Sigmoid colon (tissue), 7 donors: Measurements from ENCODE around the gene PRMT7. TPM values are rescaled to one million over a fixed set of nuclear protein-coding genes. Genes with fewer than 3 reads are reported as not detected.

Source experiments
- DNase-seq: peaks from one replicate; pipeline ENCODE4 v3.0.0-alpha.2; 2019
- H3K27ac ChIP-seq, 4 donors: fragments of 200-600 bp; sonication (generic); one replicate each; pipeline ENCODE4 v1.5.1; 2016 to 2019; ENCODE audit warnings: mild to moderate bottlenecking in 1 of 4
- H3K27me3 ChIP-seq, 3 donors: fragments of 200-600 bp; sonication (generic); one replicate each; pipeline ENCODE4 v1.5.1; 2019; ENCODE audit warnings: mild to moderate bottlenecking in 1 of 3
- H3K36me3 ChIP-seq, 4 donors: fragments of 200-600 bp; sonication (generic); one replicate each; pipeline ENCODE4 v1.5.1; 2016 to 2019
- H3K4me1 ChIP-seq, 4 donors: fragments of 200-600 bp; sonication (generic); one replicate each; pipeline ENCODE4 v1.5.1; 2017 to 2019
- H3K4me3 ChIP-seq, 4 donors: fragments of 200-600 bp; sonication (generic); one replicate each; pipeline ENCODE4 v1.5.1; 2017 to 2019; ENCODE audit warnings: mild to moderate bottlenecking in 2 of 4, moderate library complexity in 1 of 4
- H3K9me3 ChIP-seq, 4 donors: fragments of 200-600 bp in 3 of 4; sonication (generic) in 3 of 4; one replicate each; pipeline versions ENCODE4 v1.5.1 to v1.6.1; 2013 to 2019
- EP300 ChIP-seq, 4 donors: sonication (generic); formaldehyde crosslinking; IDR thresholded peaks; one replicate each; pipeline ENCODE4 v1.6.1; 2017; ENCODE audit warnings: antibody characterized with exemption in 4 of 4
- POLR2A ChIP-seq, 2 donors: fragments of 450-650 bp; IDR thresholded peaks; one replicate each; pipeline ENCODE4 v1.6.1; 2016; ENCODE audit warnings: antibody characterized with exemption in 2 of 2, mild to moderate bottlenecking in 2 of 2, moderate library complexity in 2 of 2
- POLR2AphosphoS5 ChIP-seq, 4 donors: sonication (generic); formaldehyde crosslinking; IDR thresholded peaks; one replicate each; pipeline ENCODE4 v1.6.1; 2017; ENCODE audit warnings: antibody characterized with exemption in 4 of 4
- WGBS, 2 donors: extraction: QIAGEN DNeasy Blood & Tissue Kit; methylation state at CpG; one replicate each; pipeline ENCODE4 v1.1.7; 2013; 5-methylcytosine and 5-hydroxymethylcytosine counted together
- intact Hi-C: fragments of 100-400 bp; cut with DNase I; formaldehyde crosslinking; loops from one replicate; pipeline ENCODE4 v1.15.1; 2023
- polyA plus RNA-seq, 3 donors: library from polyadenylated mRNA; stranded (reverse); fragments of 200-250 nt; gene quantifications; one replicate each; pipeline ENCODE4 v1.2.3, GENCODE V29; 2013
- total RNA-seq, 4 donors: library from RNA; depleted of rRNA; stranded (reverse); fragments of >200 nt; gene quantifications; one replicate each; pipeline ENCODE4 v1.1.0, GENCODE V29; 2016
- TF ChIP-seq, protein P1 (sequence below), 4 experiments: fragments of 450-650 bp in 3 of 4; fragments of 200-600 bp in 1 of 4; IDR thresholded peaks; one replicate each; pipeline ENCODE4 v1.5.1; 2016 to 2019; ENCODE audit warnings: antibody characterized with exemption in 4 of 4, mild to moderate bottlenecking in 3 of 4, moderate library complexity in 2 of 4
- donor health status: healthy with polysubstance abuse.
- donor health status: Bipolar disorder and iron deficiency.
- donor health status: healthy.

Gene PRMT7
- total and polyA plus RNA-seq, 7 donors, result 12.0 to 51.0 (median 40.7) TPM

DNA sequence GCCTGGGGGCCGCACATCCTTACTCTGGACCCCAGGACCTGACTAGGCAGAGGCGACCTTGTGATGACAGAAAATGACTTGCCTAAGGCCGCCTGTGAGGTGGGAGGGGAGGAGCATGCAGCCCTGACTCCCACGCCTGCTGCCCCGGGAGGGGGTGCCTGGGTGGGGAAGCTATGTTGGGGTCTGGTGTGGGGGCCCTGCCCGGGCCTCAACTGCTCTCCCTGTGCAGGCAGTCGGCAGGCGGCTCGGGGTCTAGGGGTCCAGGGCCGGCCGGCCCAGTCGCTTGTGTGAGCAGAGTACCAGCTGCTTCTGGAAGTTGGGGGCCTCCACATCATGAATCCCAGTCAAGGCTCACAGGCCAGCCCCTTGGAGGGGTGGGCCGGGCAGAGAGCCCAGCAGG lies 48.1 kb downstream of the PRMT7 start:
- Histone ChIP-seq H3K9me3 (no peaks in the 10 kb centered on the region), H3K4me1 (peaks cover 0 to 12% (median 0%) of the 10 kb centered on the region in 4 donors), H3K27me3 (peaks cover 0 to 6% (median 0%) of the 10 kb centered on the region in 3 donors), H3K36me3 (peaks cover 8 to 58% (median 39%) of the 10 kb centered on the region in 4 donors), H3K4me3 (no peak overlapping the region), H3K27ac (no peak overlapping the region)
- TF ChIP-seq POLR2A (IDR thresholded peaks at IDR 0.05), result no peak
- TF ChIP-seq POLR2AphosphoS5 (IDR thresholded peaks at IDR 0.05), result no peak
- TF ChIP-seq, protein P1, sequence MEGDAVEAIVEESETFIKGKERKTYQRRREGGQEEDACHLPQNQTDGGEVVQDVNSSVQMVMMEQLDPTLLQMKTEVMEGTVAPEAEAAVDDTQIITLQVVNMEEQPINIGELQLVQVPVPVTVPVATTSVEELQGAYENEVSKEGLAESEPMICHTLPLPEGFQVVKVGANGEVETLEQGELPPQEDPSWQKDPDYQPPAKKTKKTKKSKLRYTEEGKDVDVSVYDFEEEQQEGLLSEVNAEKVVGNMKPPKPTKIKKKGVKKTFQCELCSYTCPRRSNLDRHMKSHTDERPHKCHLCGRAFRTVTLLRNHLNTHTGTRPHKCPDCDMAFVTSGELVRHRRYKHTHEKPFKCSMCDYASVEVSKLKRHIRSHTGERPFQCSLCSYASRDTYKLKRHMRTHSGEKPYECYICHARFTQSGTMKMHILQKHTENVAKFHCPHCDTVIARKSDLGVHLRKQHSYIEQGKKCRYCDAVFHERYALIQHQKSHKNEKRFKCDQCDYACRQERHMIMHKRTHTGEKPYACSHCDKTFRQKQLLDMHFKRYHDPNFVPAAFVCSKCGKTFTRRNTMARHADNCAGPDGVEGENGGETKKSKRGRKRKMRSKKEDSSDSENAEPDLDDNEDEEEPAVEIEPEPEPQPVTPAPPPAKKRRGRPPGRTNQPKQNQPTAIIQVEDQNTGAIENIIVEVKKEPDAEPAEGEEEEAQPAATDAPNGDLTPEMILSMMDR (IDR thresholded peaks at IDR 0.05), result no peak
- TF ChIP-seq EP300 (IDR thresholded peaks at IDR 0.05), result no peak
- intact Hi-C loops, result no loop called here
- DNase-seq, result no peak
- 92% methylated on average over 13 of the region's 13 CpGs for WGBS, 2 donors

DNA sequence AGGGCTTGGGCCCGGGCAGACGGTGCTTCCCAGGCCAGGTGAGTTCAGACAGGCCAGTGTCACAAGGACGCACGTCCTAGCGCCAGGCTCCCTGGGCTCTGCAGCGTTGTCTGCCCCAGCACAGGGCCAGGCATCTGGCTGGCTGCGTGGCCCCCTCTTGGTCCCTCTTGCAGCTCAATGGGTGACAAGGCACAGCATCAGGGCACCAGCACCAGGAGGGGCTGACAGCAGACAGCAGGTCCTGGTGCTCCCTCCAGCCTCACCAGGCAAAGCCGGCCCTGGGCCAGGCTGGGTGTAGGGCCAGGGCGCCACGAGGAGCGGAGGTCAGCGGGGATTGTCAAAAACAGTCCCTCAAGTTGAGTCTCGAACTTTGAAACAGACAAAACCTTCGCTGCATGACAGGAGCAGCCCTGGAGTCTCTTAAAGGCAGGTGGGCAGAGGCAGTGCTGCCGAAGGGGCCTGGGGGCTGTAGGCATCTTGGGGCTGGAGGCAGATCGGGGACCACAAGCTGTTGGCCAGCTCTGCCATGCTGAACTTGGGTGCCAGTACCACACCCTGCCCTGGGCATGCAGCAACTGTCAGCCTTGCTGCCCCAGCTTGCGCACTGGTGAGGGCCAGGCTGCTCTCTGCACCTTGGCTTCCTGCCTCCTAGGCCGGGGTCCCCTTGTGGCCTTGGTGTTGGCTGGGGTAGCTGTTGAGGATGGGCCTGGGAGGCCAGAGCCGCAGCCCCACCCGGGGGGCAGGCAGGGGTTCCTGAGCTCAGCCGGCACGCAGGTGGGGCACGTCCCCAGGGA lies 48.8 kb downstream of the PRMT7 start:
- DNase-seq, result no peak
- Histone ChIP-seq H3K36me3 (peaks cover 8 to 52% (median 34%) of the 10 kb centered on the region in 4 donors), H3K27me3 (peaks cover 0 to 12% (median under 1%) of the 10 kb centered on the region in 3 donors), H3K9me3 (no peaks in the 10 kb centered on the region), H3K27ac (no peak overlapping the region), H3K4me3 (no peak overlapping the region), H3K4me1 (peaks cover 0 to 12% (median 0%) of the 10 kb centered on the region in 4 donors)
- intact Hi-C loops, result no loop called here
- no peak for TF ChIP-seq POLR2AphosphoS5 (IDR thresholded peaks at IDR 0.05)
- TF ChIP-seq EP300 (IDR thresholded peaks at IDR 0.05), result no peak
- TF ChIP-seq POLR2A (IDR thresholded peaks at IDR 0.05), result no peak
- TF ChIP-seq, protein P1 (IDR thresholded peaks at IDR 0.05), result no peak
- WGBS, 2 donors, result 85 to 90% methylated on average over 23 of the region's 23 CpGs

DNA sequence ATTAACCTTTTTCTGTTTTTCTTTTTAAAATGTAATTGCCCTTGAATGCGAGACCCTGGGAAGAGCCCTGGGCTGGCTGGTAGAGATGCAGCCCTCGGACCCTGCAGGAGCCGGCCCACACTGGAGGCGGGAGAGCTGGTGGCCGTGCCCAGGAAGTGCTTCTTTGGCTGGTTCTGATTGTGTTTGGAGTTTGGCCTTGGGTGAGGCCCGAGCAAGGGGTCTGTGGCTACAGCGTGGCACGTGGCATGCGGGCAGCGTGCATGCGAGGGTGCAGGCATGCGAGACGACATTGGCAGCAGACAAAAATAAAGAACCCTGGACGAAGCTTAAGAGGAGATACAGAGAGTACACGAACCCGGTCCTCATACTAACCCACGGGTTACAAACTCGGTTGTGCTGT lies 49.7 kb downstream of the PRMT7 start:
- peaks cover 0 to 21% (median 10%) of the 10 kb centered on the region in 3 donors for H3K27me3 ChIP-seq
- intact Hi-C loops, result no loop called here
- DNase-seq, result no peak
- H3K4me3 ChIP-seq, result no peak overlapping the region
- TF ChIP-seq, protein P1 (IDR thresholded peaks at IDR 0.05), result no peak
- no peak for TF ChIP-seq POLR2AphosphoS5 (IDR thresholded peaks at IDR 0.05)
- TF ChIP-seq EP300 (IDR thresholded peaks at IDR 0.05), result no peak
- TF ChIP-seq POLR2A (IDR thresholded peaks at IDR 0.05), result no peak
- H3K27ac ChIP-seq, result no peak overlapping the region
- 72 to 89% methylated on average over 18 of the region's 18 CpGs for WGBS, 2 donors
- peaks cover 8 to 42% (median 26%) of the 10 kb centered on the region in 4 donors for H3K36me3 ChIP-seq
- no peaks in the 10 kb centered on the region for H3K9me3 ChIP-seq
- peaks cover 0 to 12% (median 0%) of the 10 kb centered on the region in 4 donors for H3K4me1 ChIP-seq

DNA sequence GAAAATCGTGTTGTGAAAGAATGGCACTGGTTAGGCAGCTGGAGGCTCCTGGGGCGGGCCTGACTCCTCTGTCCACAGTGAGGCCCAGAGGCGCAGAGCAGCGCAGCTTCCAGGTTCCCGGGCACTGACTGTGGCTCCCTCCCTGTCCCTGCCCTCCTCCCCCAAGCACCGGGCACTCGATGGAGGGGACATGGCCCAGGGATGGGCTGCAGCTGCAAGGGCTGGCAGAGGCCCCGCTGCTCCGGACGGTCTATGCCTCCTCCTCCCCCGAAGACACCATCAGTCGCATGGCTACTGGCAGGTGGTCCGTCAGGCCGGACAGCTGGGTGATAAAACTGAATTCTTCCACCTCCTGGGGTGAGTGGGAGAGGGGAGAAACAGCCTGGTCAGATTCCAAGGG lies 50.1 kb downstream of the PRMT7 start:
- Histone ChIP-seq H3K36me3 (peaks cover 8 to 38% (median 22%) of the 10 kb centered on the region in 4 donors), H3K4me1 (peaks cover 0 to 12% (median 0%) of the 10 kb centered on the region in 4 donors), H3K9me3 (no peaks in the 10 kb centered on the region), H3K27me3 (peaks cover 3 to 25% (median 14%) of the 10 kb centered on the region in 3 donors), H3K27ac (no peak overlapping the region), H3K4me3 (no peak overlapping the region)
- 86 to 87% methylated on average over 14 of the region's 14 CpGs for WGBS, 2 donors
- DNase-seq, result no peak
- intact Hi-C loops, result no loop called here
- TF ChIP-seq, protein P1 (IDR thresholded peaks at IDR 0.05), result no peak
- no peak for TF ChIP-seq EP300 (IDR thresholded peaks at IDR 0.05)
- TF ChIP-seq POLR2AphosphoS5 (IDR thresholded peaks at IDR 0.05), result no peak
- TF ChIP-seq POLR2A (IDR thresholded peaks at IDR 0.05), result no peak
